HS-27A (cell line): ENCODE data around the gene ATRN.

Source experiments
- DNase-seq: peaks from one replicate; pipeline ENCODE4 v3.0.0-alpha.2; 2012; ENCODE audit warnings: low read depth, missing footprints

Gene ATRN

DNA sequence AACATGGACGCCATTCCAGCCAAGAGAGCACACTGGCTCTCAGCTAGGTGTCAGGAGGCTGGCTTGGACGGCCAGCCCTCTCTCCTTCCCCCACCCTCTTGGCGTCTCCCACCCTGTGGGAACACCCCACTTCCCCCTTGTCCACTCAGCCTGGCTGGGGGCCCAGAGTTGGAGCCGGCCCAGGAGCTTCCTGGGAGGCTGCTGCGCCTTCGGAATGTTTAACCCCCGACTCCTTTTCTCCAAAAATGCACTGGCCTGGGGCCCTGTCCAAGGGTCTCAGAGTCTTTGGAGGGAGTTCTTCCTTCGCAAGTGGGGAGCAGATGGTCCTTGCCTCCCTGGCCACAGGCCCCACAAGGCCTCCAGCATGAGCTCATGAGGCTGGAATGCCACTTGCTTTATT, 206.9 kb downstream of the ATRN start:
- no peak for DNase-seq

DNA sequence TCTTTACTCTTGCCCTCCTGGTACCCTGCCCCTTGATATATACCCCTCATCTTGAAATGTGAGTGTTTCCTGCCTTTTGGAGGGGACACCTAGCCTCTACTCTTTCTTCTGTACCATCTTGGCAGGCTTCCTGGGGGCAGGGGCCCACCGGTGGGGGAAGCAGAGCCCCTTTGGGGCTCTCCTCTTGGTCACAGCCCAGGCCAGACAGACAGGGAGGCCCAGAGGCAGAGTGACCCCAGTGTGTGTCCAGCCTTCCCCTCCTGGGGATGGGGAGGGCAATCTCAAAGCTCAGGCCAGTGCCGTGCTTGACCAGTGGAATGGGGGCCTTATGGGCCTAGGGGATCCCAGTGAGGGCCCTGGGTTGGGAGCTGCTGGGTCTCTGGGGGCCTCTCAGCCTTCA, 207.4 kb downstream of the ATRN start:
- no peak for DNase-seq

DNA sequence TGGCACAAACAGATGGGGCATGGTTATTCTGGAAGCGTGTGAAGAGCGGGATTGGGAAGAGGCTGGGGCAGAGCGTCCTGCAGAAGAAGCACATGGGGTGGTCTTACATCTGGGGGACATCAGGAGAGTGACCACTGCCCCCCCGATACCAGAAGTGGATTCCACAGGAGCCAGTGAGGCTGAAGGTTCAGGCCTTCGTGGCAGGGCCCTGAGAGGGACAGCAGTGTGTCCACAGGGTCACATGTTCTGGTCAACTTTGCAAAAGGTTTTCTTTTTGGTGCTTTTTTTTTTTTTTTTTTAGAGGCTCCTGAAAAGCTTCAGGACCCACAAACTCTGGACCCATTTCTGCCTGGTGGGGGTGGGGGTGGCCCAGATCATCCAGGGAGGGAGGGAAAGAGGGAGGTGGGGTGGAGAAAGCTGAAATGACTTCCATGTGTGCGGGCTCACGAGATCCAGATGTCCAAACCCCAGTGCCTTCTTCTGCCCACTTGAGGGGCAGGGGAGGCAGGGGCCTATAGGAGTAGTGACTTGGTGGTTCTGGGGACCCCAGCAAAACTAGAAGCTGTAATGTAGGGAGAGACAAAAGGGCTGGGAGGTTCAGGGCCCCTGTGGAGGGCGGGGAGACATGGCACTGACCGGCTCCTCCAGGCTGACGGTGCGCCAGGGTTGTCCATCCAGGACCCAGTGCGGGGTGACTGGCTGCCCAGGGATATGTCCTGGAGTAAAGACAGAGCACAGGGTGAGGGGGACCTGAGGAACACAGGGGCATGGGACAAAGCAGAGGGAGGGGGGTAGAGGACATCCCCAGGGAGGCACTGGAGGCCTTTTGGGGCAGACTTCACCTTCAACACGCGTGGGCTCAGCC, 208.3 kb downstream of the ATRN start:
- no peak for DNase-seq

DNA sequence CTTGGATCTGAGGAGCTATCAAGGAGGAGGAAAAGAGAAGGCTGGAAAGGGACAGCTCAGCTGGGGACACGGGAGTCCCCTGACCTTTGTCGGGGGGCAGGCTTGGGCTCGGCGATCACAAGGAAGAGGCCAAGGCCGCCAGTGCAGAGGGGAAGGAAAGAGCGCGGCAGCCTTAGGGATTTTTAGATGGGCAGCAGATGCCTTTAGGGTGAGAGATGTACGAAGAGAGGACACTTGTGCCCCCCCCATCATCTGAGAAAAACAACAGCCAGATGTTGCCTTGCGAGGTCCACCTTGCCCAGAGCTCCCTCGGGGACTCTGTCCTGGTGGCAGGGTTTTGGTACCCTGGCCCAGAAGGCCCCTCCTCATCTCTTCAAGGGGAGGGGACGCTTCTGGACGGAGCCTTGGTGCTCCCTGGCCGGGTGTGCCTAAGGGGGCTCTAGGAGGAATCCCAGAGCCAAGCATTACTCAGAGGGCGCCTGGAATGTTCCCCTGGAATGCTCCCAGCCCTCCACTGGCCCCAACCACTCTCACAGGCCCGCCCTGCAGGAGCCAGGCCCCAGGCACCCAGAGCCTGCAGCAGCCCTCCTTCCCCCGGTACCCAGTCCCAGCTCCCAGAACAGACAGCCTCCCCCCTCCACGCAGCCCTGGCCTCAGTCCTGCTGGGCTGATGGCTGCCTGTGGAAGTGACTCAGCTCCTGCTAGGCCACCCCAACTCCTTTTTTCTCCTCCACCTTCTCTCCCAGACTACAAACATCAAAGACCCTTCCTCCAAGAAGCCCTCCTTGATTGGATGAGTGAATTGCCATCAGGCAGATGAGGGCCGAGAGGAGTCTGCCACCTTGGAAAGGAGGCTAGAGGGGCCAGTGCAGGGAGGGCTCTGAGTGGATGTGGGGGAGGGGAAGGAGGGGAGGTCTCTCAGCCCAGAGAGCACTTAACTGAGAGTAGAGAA, 209.2 kb downstream of the ATRN start:
- DNase-seq, result no peak

DNA sequence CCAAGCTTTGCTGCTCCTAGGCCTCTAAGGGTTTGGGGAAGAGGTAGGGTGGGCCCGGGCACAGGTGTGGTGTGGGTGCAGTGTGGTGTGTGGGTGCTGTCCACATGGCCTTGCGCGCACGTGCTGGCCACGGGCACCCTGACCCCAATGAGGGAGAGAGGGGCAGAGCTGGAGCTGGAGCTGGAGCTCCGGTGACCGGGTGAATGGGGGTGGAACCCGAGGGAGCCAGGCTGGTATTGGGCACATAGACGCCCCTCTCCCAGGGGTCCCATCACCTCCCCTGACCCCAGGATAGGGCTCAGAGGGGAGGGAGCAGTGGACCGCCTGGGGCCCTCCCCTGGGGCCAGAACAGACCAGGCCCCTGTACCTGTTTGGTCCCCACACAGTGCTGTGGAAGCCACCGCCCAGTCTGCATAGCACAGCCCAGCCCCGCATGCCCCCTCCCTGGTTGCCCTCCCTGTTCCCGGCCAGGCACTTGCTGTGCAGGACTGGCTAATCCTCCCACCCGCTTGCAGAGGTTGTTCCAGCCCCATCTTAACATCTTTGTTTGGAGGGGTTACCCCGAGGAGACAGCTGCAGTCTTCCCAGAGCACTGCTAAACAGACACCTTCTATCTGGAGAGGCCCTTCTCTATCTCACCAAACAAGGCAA, 210.0 kb downstream of the ATRN start:
- no peak for DNase-seq

GRCh38 chr20:3681352-3681930, 210.6 kb downstream of the ATRN start:
- DNase-seq, result no peak

- no peak for DNase-seq
Measured at GRCh38 chr20:3681931-3682781, 211.3 kb downstream of the ATRN start, which contains the start of gene ADAM33. ADAM33 (minus strand) TSS chr20:3682010; CDS start chr20:3682004, 6 bp downstream.

DNA sequence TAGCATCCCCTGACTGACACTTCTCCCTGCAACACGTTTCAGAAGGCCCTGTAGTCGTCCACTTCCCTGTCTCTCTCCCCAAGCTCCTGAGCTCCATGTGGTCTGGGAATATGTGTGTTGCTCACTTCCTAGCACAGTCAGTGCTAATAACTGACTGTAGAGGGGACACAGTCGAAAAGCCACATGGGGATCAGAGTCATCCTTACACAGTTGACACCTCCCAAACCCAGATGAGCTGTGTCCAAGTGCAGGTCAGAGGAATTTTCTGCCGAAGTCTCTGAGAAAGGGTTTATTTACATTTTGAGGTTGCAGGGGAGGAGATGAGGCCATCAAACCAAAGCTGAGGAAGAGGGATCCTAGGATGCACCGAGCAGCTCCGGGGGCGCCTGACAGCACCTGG, 214.5 kb downstream of the ATRN start:
- no peak for DNase-seq

DNA sequence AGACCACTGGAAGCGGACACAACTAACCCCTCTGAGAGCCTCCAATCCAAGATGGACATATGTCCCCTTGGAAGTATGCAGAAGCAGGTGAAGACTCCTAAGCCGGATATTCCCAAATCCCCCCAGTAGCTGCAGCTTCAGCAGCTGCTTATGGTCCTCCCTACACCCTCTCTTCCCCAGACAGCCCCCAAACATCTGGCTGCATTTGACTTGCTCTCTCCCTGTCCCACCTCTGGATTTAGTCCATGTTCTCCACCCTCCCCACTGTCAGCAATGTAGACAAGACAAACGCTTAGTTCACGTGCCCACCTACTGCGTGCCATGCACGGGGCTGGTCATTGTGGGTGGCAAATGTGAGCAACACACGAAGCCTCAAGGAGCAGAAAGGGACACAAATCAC, 215.6 kb downstream of the ATRN start:
- no peak for DNase-seq

- DNase-seq, result no peak
Measured at GRCh38 chr20:3686867-3687321, 216.1 kb downstream of the ATRN start.

DNA sequence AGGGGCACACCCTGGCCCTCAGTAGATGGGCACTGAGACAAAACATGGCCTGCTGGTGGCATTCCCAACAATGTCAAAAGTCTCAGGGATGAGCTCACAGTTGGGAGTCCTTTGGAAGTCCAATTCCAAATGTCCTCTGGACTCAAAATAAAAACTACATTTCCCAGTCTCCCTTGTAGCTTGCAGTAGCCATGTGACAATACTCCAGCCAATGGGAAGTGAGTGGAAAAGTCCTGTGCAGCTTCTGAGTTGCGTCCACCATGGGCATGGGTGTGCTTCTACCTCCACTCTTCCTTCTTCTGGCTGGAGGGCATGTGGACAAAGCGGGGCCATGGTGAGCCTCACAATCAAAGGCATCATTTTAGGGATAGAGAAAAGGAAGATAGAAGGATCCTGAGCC, 216.8 kb downstream of the ATRN start:
- no peak for DNase-seq

GRCh38 chr20:3689978-3690377, 219.2 kb downstream of the ATRN start:
- DNase-seq, result no peak

- DNase-seq, result no peak
Measured at GRCh38 chr20:3690413-3690812, 219.6 kb downstream of the ATRN start.

DNA sequence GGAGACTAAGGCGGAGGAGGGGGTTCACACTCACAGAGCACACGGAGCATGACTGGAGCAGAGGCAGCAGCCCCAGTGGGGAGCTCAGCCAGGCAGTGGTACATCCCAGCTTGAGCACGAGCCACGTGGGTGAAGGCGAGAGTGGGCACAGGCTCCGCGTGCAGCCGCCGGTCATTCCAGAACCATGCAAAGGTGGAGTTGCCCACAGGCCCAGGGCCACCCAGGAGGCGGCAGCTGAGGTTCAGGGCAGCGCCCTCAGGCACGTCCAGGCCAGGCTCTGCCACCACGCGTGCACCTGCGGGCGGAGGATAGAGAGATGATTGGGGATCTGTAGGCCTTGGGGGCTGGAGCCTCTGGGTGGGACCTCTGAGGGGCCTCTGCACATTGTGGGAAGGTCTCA, 220.5 kb downstream of the ATRN start:
- DNase-seq, result no peak

DNA sequence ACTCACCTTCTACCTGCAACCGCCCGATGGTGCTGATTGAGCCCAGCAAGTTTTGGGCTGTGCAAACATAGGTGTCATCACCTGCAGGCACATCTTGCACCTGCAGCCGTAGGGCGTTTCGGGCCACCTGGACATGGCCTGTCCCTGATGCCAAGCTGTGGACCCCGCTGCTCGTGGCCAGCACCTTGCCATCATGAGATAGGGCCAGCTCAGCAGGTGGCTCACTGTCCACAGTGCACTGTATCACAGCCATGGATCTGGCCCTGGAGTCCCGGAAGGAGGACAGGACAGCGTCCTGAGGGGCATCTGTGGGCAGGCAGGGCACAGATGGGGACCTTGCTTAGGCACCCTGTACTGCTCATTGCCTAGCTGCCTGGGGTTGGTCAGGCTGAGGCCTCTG, 221.1 kb downstream of the ATRN start:
- DNase-seq, result no peak

- no peak for DNase-seq
Measured at GRCh38 chr20:3692706-3693294, 222.0 kb downstream of the ATRN start.

GRCh38 chr20:3693376-3693775, 222.6 kb downstream of the ATRN start:
- DNase-seq, result no peak

GRCh38 chr20:3694864-3695263, 224.0 kb downstream of the ATRN start:
- no peak for DNase-seq

- DNase-seq, result no peak
Measured at GRCh38 chr20:3696200-3696599, 225.4 kb downstream of the ATRN start.

- DNase-seq, result no peak
Measured at GRCh38 chr20:3696745-3697587, 226.1 kb downstream of the ATRN start.
